GM12878 (cell line): ENCODE results near the gene PIGX. TPM values are rescaled to one million over a fixed set of nuclear protein-coding genes. Genes with fewer than 3 reads are reported as not detected.
A peak's percentile ranks its signal among the peaks of the same experiment; 100 is the strongest.

Experiments used
- EED ChIP-seq: sonication (generic); IDR thresholded peaks from 2 replicates; pipeline ENCODE4 v1.6.1; 2016; ENCODE audit warnings: antibody characterized with exemption, low read depth
- HDAC2 ChIP-seq: fragments of 200-600 bp; sonication (generic); IDR thresholded peaks from 2 replicates; pipeline ENCODE4 v1.6.1; 2017
- JUNB ChIP-seq: IDR thresholded peaks from 2 replicates; pipeline ENCODE4 v1.6.1; 2016; ENCODE audit warnings: antibody characterized with exemption, mild to moderate bottlenecking
- MTA2 ChIP-seq: fragments of 450-650 bp; IDR thresholded peaks from 2 replicates; pipeline ENCODE4 v1.6.1; 2016; ENCODE audit warnings: low read depth, mild to moderate bottlenecking, moderate library complexity
- NR2F1 ChIP-seq: fragments of 450-650 bp; conservative IDR thresholded peaks from 2 replicates; pipeline ENCODE4 v1.6.1; 2017; ENCODE audit warnings: mild to moderate bottlenecking
- PAX5 ChIP-seq: IDR thresholded peaks from 2 replicates; pipeline ENCODE4 v1.6.1; 2011; ENCODE audit warnings: low read depth, low read length, borderline replicate concordance
- PML ChIP-seq: IDR thresholded peaks from 2 replicates; pipeline ENCODE4 v1.6.1; 2012; ENCODE audit warnings: low read length, inconsistent platforms
- RUNX3 ChIP-seq: IDR thresholded peaks from 2 replicates; pipeline ENCODE4 v1.6.1; 2012; ENCODE audit warnings: low read length, inconsistent platforms
- SMAD5 ChIP-seq: IDR thresholded peaks from 2 replicates; pipeline ENCODE4 v1.6.1; 2016; ENCODE audit warnings: antibody characterized with exemption, low read depth
- SMARCA5 ChIP-seq: fragments of 450-650 bp; IDR thresholded peaks from 2 replicates; pipeline ENCODE4 v1.6.1; 2017; ENCODE audit warnings: mild to moderate bottlenecking
- SUZ12 ChIP-seq: fragments of 200-600 bp; sonication (generic); IDR thresholded peaks from one replicate; pipeline ENCODE4 v1.6.1; 2018; ENCODE audit warnings: antibody characterized with exemption, mild to moderate bottlenecking; ENCODE audit not compliant: unreplicated experiment
- USF1 ChIP-seq: IDR thresholded peaks from 2 replicates; pipeline ENCODE4 v1.6.1; 2011; ENCODE audit warnings: borderline replicate concordance, low read depth, mild to moderate bottlenecking, moderate library complexity, mixed read lengths, low read length; ENCODE audit not compliant: insufficient read depth; ENCODE audit errors: extremely low read length
- ZNF207 ChIP-seq: fragments of 450-650 bp; IDR thresholded peaks from 2 replicates; pipeline ENCODE4 v1.6.1; 2014; ENCODE audit warnings: antibody characterized with exemption, mild to moderate bottlenecking, borderline replicate concordance
- ZNF24 ChIP-seq: fragments of 450-650 bp; IDR thresholded peaks from 2 replicates; pipeline ENCODE4 v1.6.1; 2017; ENCODE audit warnings: antibody characterized with exemption, mild to moderate bottlenecking
- polyA plus RNA-seq, 11 experiments: library from polyadenylated mRNA; depleted of rRNA in 4 of 11; unstranded in 6 of 11; stranded (reverse) in 5 of 11; fragments of >200 nt; fragmentation: Nextera tagmentation in 4 of 11; fragmentation: Illumina TruSeq in 1 of 11; extraction: Ambion mirVana in 4 of 11; extraction: Trizol in 1 of 11; gene quantifications; 1 replicate in 1 of 11; 2 replicates in 10 of 11; pipeline versions ENCODE4 v1.2.1 to v1.2.3, GENCODE V29; 2011 to 2016; ENCODE audit warnings: inconsistent platforms in 2 of 11, missing spikeins in 2 of 11, low read depth in 1 of 11
- total RNA-seq, 4 experiments: library from RNA; depleted of rRNA in 3 of 4; stranded (reverse); fragments of >200 nt in 3 of 4; fragmentation: Illumina TruSeq in 1 of 4; extraction: Trizol in 1 of 4; gene quantifications; 2 replicates each; pipeline versions ENCODE4 v1.2.1 to v1.2.3, GENCODE V29; 2013 to 2021
- TF ChIP-seq, protein P1 (sequence below): IDR thresholded peaks from 2 replicates; pipeline ENCODE4 v1.6.1; 2011; ENCODE audit warnings: mild to moderate bottlenecking, low read depth, low read length, moderate library complexity; ENCODE audit not compliant: insufficient replicate concordance
- TF ChIP-seq, protein P2 (sequence below): fragments of 450-650 bp; IDR thresholded peaks from 2 replicates; pipeline ENCODE4 v1.6.1; 2017; ENCODE audit warnings: mild to moderate bottlenecking
- TF ChIP-seq, protein P3 (sequence below): IDR thresholded peaks from 2 replicates; pipeline ENCODE4 v1.6.1; 2012; ENCODE audit warnings: low read depth, low read length, improper control_type of control experiment
- TF ChIP-seq, protein P4 (sequence below): IDR thresholded peaks from 2 replicates; pipeline ENCODE4 v1.6.1; 2012; ENCODE audit warnings: improper control_type of control experiment, low read depth, low read length; ENCODE audit not compliant: insufficient replicate concordance

PIGX gene
- total and polyA plus RNA-seq, 10 of the 15 experiments (the other 5 are each of a cell fraction or from before 2014, with no cell fraction given), result 3.8 to 40.0 (median 22.3) TPM

DNA sequence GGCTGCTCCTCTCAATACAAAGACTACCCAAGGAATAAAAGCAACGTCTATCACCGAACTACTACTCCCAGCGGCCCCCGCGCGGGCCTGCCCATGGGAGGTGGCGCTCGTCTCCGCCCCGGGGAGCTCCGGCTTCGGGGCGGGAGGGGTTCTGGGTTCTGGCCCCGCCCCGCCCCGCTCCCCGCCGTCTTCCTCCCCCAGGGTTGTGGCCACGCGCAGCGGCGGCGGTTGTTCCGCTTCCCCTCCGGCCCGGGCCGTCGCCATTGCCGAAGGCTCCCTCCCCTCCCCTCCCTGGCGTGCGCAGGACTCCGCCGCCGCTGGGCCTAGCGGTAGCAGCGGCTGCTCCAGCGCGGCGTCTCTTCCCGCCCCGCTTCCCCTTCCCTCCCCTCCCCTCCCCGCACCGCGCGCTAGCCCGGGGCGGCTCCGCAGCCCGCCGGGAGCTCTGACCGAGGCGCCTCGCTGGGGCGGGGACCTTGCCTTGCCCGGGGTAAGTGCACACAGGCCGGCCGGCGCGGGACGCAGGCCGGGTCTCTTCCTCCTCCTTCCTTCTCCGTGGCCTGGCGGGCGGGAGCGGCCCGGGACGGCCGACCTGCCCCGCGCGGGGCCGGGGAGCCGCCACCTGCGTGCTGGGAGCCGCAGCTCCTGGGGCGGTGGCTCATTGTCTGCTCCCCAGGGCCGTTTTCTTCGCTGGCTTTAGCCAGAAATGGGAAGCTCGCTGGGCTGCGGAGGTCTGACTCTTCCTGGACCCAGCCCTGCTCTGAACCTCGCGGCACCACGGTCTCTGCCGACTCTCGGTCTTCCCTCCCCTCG is 27.7 kb downstream of the PIGX start, which contains the start of gene PAK2 (continued):
- TF ChIP-seq USF1, result no peak
- TF ChIP-seq HDAC2, result no peak
- no peak for TF ChIP-seq EED
- TF ChIP-seq MTA2, result no peak
- TF ChIP-seq NR2F1, result 0 out of 2 replicates have a peak, but pooled peaks have one; percentile 37
- TF ChIP-seq, protein P1, sequence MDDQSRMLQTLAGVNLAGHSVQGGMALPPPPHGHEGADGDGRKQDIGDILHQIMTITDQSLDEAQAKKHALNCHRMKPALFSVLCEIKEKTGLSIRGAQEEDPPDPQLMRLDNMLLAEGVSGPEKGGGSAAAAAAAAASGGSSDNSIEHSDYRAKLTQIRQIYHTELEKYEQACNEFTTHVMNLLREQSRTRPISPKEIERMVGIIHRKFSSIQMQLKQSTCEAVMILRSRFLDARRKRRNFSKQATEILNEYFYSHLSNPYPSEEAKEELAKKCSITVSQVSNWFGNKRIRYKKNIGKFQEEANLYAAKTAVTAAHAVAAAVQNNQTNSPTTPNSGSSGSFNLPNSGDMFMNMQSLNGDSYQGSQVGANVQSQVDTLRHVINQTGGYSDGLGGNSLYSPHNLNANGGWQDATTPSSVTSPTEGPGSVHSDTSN, result no peak
- TF ChIP-seq, protein P2, sequence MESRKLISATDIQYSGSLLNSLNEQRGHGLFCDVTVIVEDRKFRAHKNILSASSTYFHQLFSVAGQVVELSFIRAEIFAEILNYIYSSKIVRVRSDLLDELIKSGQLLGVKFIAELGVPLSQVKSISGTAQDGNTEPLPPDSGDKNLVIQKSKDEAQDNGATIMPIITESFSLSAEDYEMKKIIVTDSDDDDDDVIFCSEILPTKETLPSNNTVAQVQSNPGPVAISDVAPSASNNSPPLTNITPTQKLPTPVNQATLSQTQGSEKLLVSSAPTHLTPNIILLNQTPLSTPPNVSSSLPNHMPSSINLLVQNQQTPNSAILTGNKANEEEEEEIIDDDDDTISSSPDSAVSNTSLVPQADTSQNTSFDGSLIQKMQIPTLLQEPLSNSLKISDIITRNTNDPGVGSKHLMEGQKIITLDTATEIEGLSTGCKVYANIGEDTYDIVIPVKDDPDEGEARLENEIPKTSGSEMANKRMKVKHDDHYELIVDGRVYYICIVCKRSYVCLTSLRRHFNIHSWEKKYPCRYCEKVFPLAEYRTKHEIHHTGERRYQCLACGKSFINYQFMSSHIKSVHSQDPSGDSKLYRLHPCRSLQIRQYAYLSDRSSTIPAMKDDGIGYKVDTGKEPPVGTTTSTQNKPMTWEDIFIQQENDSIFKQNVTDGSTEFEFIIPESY, result no peak
- no peak for TF ChIP-seq SMARCA5
- no peak for TF ChIP-seq SMAD5
- TF ChIP-seq JUNB, result no peak
- no peak for TF ChIP-seq PML
- no peak for TF ChIP-seq ZNF24
- no peak for TF ChIP-seq ZNF207
- TF ChIP-seq, protein P3, sequence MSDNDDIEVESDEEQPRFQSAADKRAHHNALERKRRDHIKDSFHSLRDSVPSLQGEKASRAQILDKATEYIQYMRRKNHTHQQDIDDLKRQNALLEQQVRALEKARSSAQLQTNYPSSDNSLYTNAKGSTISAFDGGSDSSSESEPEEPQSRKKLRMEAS, result peak; percentile 62; the same call in 1 of the 2 replicates
- TF ChIP-seq RUNX3, result peak; percentile 49; the same call in 1 of the 2 replicates
- TF ChIP-seq SUZ12, result no peak
- TF ChIP-seq PAX5, result no peak
- TF ChIP-seq, protein P4, sequence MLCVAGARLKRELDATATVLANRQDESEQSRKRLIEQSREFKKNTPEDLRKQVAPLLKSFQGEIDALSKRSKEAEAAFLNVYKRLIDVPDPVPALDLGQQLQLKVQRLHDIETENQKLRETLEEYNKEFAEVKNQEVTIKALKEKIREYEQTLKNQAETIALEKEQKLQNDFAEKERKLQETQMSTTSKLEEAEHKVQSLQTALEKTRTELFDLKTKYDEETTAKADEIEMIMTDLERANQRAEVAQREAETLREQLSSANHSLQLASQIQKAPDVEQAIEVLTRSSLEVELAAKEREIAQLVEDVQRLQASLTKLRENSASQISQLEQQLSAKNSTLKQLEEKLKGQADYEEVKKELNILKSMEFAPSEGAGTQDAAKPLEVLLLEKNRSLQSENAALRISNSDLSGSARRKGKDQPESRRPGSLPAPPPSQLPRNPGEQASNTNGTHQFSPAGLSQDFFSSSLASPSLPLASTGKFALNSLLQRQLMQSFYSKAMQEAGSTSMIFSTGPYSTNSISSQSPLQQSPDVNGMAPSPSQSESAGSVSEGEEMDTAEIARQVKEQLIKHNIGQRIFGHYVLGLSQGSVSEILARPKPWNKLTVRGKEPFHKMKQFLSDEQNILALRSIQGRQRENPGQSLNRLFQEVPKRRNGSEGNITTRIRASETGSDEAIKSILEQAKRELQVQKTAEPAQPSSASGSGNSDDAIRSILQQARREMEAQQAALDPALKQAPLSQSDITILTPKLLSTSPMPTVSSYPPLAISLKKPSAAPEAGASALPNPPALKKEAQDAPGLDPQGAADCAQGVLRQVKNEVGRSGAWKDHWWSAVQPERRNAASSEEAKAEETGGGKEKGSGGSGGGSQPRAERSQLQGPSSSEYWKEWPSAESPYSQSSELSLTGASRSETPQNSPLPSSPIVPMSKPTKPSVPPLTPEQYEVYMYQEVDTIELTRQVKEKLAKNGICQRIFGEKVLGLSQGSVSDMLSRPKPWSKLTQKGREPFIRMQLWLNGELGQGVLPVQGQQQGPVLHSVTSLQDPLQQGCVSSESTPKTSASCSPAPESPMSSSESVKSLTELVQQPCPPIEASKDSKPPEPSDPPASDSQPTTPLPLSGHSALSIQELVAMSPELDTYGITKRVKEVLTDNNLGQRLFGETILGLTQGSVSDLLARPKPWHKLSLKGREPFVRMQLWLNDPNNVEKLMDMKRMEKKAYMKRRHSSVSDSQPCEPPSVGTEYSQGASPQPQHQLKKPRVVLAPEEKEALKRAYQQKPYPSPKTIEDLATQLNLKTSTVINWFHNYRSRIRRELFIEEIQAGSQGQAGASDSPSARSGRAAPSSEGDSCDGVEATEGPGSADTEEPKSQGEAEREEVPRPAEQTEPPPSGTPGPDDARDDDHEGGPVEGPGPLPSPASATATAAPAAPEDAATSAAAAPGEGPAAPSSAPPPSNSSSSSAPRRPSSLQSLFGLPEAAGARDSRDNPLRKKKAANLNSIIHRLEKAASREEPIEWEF, result no peak
